ENCODE data around the gene UCP2.

- TF ChIP-seq, protein P1, sequence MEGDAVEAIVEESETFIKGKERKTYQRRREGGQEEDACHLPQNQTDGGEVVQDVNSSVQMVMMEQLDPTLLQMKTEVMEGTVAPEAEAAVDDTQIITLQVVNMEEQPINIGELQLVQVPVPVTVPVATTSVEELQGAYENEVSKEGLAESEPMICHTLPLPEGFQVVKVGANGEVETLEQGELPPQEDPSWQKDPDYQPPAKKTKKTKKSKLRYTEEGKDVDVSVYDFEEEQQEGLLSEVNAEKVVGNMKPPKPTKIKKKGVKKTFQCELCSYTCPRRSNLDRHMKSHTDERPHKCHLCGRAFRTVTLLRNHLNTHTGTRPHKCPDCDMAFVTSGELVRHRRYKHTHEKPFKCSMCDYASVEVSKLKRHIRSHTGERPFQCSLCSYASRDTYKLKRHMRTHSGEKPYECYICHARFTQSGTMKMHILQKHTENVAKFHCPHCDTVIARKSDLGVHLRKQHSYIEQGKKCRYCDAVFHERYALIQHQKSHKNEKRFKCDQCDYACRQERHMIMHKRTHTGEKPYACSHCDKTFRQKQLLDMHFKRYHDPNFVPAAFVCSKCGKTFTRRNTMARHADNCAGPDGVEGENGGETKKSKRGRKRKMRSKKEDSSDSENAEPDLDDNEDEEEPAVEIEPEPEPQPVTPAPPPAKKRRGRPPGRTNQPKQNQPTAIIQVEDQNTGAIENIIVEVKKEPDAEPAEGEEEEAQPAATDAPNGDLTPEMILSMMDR (IDR thresholded peaks at IDR 0.05): no peak
- no peak for TF ChIP-seq POLR2A (IDR thresholded peaks at IDR 0.05)
These were observed 17.1 kb upstream of the UCP2 start for GRCh38 chr11:73999581-74000306.

Data from heart left ventricle (tissue), 13 donors.